Urothelium cell line (cell line): Measurements from ENCODE around the gene ADPGK.

Experiments
- DNase-seq: peaks from one replicate; pipeline ENCODE4 v3.0.0; 2011; ENCODE audit warnings: low spot score, mixed read lengths
- FAIRE-seq: peaks from 2 replicates; lab custom pipeline; 2011; peaks lifted over from hg19 to GRCh38; lab: Jason Lieb, UNC

Gene ADPGK

GRCh38 chr15:72790302-72790910 is 6.8 kb upstream of the ADPGK start:
- FAIRE-seq (no peak), DNase-seq (no peak)

GRCh38 chr15:72787526-72787925 is 4.0 kb upstream of the ADPGK start:
- DNase-seq (no peak), FAIRE-seq (no peak)

- DNase-seq (no peak), FAIRE-seq (no peak)
Observed at GRCh38 chr15:72786676-72787345, 3.3 kb upstream of the ADPGK start.

GRCh38 chr15:72786242-72786641 is 2.7 kb upstream of the ADPGK start:
- DNase-seq = no peak

GRCh38 chr15:72785841-72786240 is 2.3 kb upstream of the ADPGK start:
- FAIRE-seq (no peak), DNase-seq (no peak)

More at GRCh38 chr15:72786242-72786641, 2.7 kb upstream of the ADPGK start:
- FAIRE-seq = no peak

- DNase-seq = no peak
- FAIRE-seq = no peak
Observed at GRCh38 chr15:72785432-72785831, 1.9 kb upstream of the ADPGK start.

GRCh38 chr15:72784456-72784876 is 908 bp upstream of the ADPGK start:
- DNase-seq = no peak
- no peak for FAIRE-seq

- FAIRE-seq (no peak), DNase-seq (no peak)
Observed at GRCh38 chr15:72783004-72783639, 436 bp downstream of the ADPGK start.

- FAIRE-seq (no peak), DNase-seq (no peak)
Observed at GRCh38 chr15:72782274-72783003, 1.1 kb downstream of the ADPGK start.

GRCh38 chr15:72781631-72782030 is 1.9 kb downstream of the ADPGK start:
- FAIRE-seq = no peak

GRCh38 chr15:72778796-72779195 is 4.8 kb downstream of the ADPGK start:
- no peak for DNase-seq

More at GRCh38 chr15:72781631-72782030, 1.9 kb downstream of the ADPGK start:
- no peak for DNase-seq

GRCh38 chr15:72774696-72775383 is 8.7 kb downstream of the ADPGK start:
- DNase-seq (no peak), FAIRE-seq (no peak)

More at GRCh38 chr15:72778796-72779195, 4.8 kb downstream of the ADPGK start:
- FAIRE-seq = no peak

GRCh38 chr15:72771329-72771725 is 12.2 kb downstream of the ADPGK start:
- DNase-seq (no peak), FAIRE-seq (no peak)

- FAIRE-seq = no peak
- DNase-seq = no peak
Observed at GRCh38 chr15:72770673-72771328, 12.8 kb downstream of the ADPGK start.

- FAIRE-seq = no peak
Observed at GRCh38 chr15:72766780-72767179, 16.8 kb downstream of the ADPGK start.

GRCh38 chr15:72766025-72766424 is 17.5 kb downstream of the ADPGK start:
- FAIRE-seq (no peak), DNase-seq (no peak)

More at GRCh38 chr15:72766780-72767179, 16.8 kb downstream of the ADPGK start:
- no peak for DNase-seq

GRCh38 chr15:72764656-72765055 is 18.9 kb downstream of the ADPGK start:
- FAIRE-seq (no peak), DNase-seq (no peak)

GRCh38 chr15:72760590-72761260 is 22.8 kb downstream of the ADPGK start:
- DNase-seq = no peak
- FAIRE-seq = no peak

- no peak for FAIRE-seq
- DNase-seq = no peak
Observed at GRCh38 chr15:72758182-72758581, 25.4 kb downstream of the ADPGK start.

GRCh38 chr15:72754096-72754495 is 29.5 kb downstream of the ADPGK start:
- FAIRE-seq (no peak), DNase-seq (no peak)
